IMR-90 (cell line): Measurements from ENCODE around the gene AMPD1. TPM values are rescaled to one million over a fixed set of nuclear protein-coding genes. Genes with fewer than 3 reads are reported as not detected.
A peak's percentile ranks its signal among the peaks of the same experiment; 100 is the strongest.

Experiments used
- ATAC-seq: fragments of 200-7000 bp; cut with Tn5 transposase; 2 replicates; pipeline ENCODE4 v1.9.1; 2020; ENCODE audit warnings: low read depth, mild to moderate bottlenecking, moderate library complexity
- BruUV-seq: library from RNA; stranded (reverse); fragments of 400-500 nt; replicated peaks from 2 replicates; lab custom pipeline; 2021; lab: Mats Ljungman, UMichigan
- CTCF ChIA-PET: fragments of 300-600 bp; formaldehyde crosslinking; extraction: SDS; loops from one replicate; lab custom pipeline; 2021; ENCODE audit warnings: antibody characterized with exemption; lab: Yijun Ruan, JAX
- POLR2A ChIA-PET: fragments of 300-600 bp; sonication (Branson Sonifier 250); formaldehyde crosslinking; loops from one replicate; lab custom pipeline; 2022; ENCODE audit warnings: antibody characterized with exemption; ENCODE audit not compliant: unreplicated experiment; lab: Charles Lee
- DNase-seq: peaks from one replicate; pipeline ENCODE4 v3.0.0; 2013
- H2AFZ ChIP-seq: replicated peaks from 2 replicates; pipeline ENCODE3; 2013; ENCODE audit warnings: low read length, mild to moderate bottlenecking; ENCODE audit not compliant: poor library complexity
- H2AK5ac ChIP-seq: 2 replicates; pipeline ENCODE4 v1.6.1; 2013; ENCODE audit warnings: low read depth, low read length, inconsistent platforms
- H2AK9ac ChIP-seq: replicated peaks from 2 replicates; pipeline ENCODE3; 2013; ENCODE audit warnings: mild to moderate bottlenecking, low read depth, low read length, moderate library complexity; ENCODE audit not compliant: poor library complexity
- H2BK120ac ChIP-seq: 2 replicates; pipeline ENCODE4 v1.6.1; 2013; ENCODE audit warnings: low read depth, low read length, inconsistent platforms
- H2BK15ac ChIP-seq: 3 replicates; pipeline ENCODE4 v1.6.1; 2013; ENCODE audit warnings: low read depth, low read length, inconsistent platforms
- H2BK20ac ChIP-seq: 2 replicates; pipeline ENCODE4 v1.6.1; 2013; ENCODE audit warnings: low read depth, mild to moderate bottlenecking, inconsistent platforms, low read length, moderate library complexity
- H2BK5ac ChIP-seq: 2 replicates; pipeline ENCODE4 v1.6.1; 2013; ENCODE audit warnings: mild to moderate bottlenecking, low read depth, low read length, inconsistent platforms; ENCODE audit not compliant: poor library complexity, severe bottlenecking
- H3K14ac ChIP-seq: replicated peaks from 2 replicates; pipeline ENCODE4 v1.6.1; 2013; ENCODE audit warnings: low read depth, low read length, inconsistent platforms
- H3K18ac ChIP-seq: 2 replicates; pipeline ENCODE4 v1.6.1; 2013; ENCODE audit warnings: low read depth, low read length, control low read depth
- H3K23ac ChIP-seq: 2 replicates; pipeline ENCODE4 v1.6.1; 2013; ENCODE audit warnings: low read depth, low read length, inconsistent platforms
- H3K27ac ChIP-seq: 2 replicates; pipeline ENCODE4 v1.5.1; 2013; ENCODE audit warnings: mild to moderate bottlenecking, control low read depth, low read length; ENCODE audit not compliant: insufficient read depth
- H3K27me3 ChIP-seq: 2 replicates; pipeline ENCODE4 v1.6.1; 2013; ENCODE audit warnings: low read length; ENCODE audit not compliant: control insufficient read depth, insufficient read depth
- H3K36me3 ChIP-seq: 2 replicates; pipeline ENCODE4 v1.6.1; 2013; ENCODE audit warnings: low read length, mixed read lengths; ENCODE audit not compliant: control insufficient read depth, insufficient read depth
- H3K4ac ChIP-seq: 2 replicates; pipeline ENCODE4 v1.6.1; 2013; ENCODE audit warnings: low read depth, low read length, inconsistent platforms
- H3K4me1 ChIP-seq: 2 replicates; pipeline ENCODE4 v1.6.1; 2013; ENCODE audit warnings: low read length, mixed read lengths; ENCODE audit not compliant: control insufficient read depth, insufficient read depth
- H3K4me2 ChIP-seq: 2 replicates; pipeline ENCODE4 v1.6.1; 2013; ENCODE audit warnings: low read depth, mild to moderate bottlenecking, control low read depth, low read length, moderate library complexity
- H3K4me3 ChIP-seq: 2 replicates; pipeline ENCODE4 v1.5.1; 2013; ENCODE audit warnings: low read depth, mild to moderate bottlenecking, control low read depth, low read length, moderate library complexity; ENCODE audit not compliant: insufficient read depth
- H3K56ac ChIP-seq: 2 replicates; pipeline ENCODE4 v1.6.1; 2013; ENCODE audit warnings: low read length, inconsistent platforms; ENCODE audit not compliant: insufficient read depth; ENCODE audit errors: extremely low read depth
- H3K79me1 ChIP-seq, 2 experiments: 2 replicates each; pipeline ENCODE4 v1.6.1; 2013; ENCODE audit warnings: low read length in 2 of 2, inconsistent platforms in 1 of 2, low read depth in 1 of 2
- H3K9ac ChIP-seq: 2 replicates; pipeline ENCODE4 v1.6.1; 2013; ENCODE audit warnings: low read depth, low read length, control low read depth
- H3K9me1 ChIP-seq: 2 replicates; pipeline ENCODE4 v1.6.1; 2013; ENCODE audit warnings: low read length, inconsistent platforms; ENCODE audit not compliant: insufficient read depth
- H3K9me3 ChIP-seq: 2 replicates; pipeline ENCODE4 v1.6.1; 2013; ENCODE audit warnings: low read length; ENCODE audit not compliant: control insufficient read depth, insufficient read depth
- H4K20me1 ChIP-seq: 2 replicates; pipeline ENCODE4 v1.6.1; 2013; ENCODE audit warnings: low read length, inconsistent platforms; ENCODE audit not compliant: insufficient read depth
- H4K5ac ChIP-seq: 2 replicates; pipeline ENCODE4 v1.6.1; 2013; ENCODE audit warnings: mild to moderate bottlenecking, low read depth, low read length, control low read depth
- H4K8ac ChIP-seq, 2 experiments: 2 replicates each; pipeline ENCODE4 v1.6.1; 2013; ENCODE audit warnings: low read depth in 2 of 2, low read length in 2 of 2, control low read depth in 1 of 2, inconsistent platforms in 1 of 2
- H4K91ac ChIP-seq: 2 replicates; pipeline ENCODE4 v1.6.1; 2013; ENCODE audit warnings: low read depth, low read length, inconsistent platforms; ENCODE audit not compliant: insufficient read depth
- BHLHE40 ChIP-seq: fragments of 150-350 bp; IDR thresholded peaks from 2 replicates; pipeline ENCODE4 v1.6.1; 2016; ENCODE audit warnings: mild to moderate bottlenecking, low read depth, low read length
- CHD1 ChIP-seq: IDR thresholded peaks from 2 replicates; pipeline ENCODE4 v1.6.1; 2012; ENCODE audit warnings: low read depth, low read length, improper control_type of control experiment
- CTCF ChIP-seq: conservative IDR thresholded peaks from 2 replicates; pipeline ENCODE4 v1.5.1; 2012; ENCODE audit warnings: mild to moderate bottlenecking, low read depth, low read length, improper control_type of control experiment
- ELK1 ChIP-seq: fragments of 150-350 bp; IDR thresholded peaks from 2 replicates; pipeline ENCODE4 v1.6.1; 2016; ENCODE audit warnings: low read depth, mild to moderate bottlenecking, low read length, moderate library complexity, borderline replicate concordance
- MAFK ChIP-seq: IDR thresholded peaks from 2 replicates; pipeline ENCODE4 v1.6.1; 2012; ENCODE audit warnings: low read depth, low read length, improper control_type of control experiment
- MAZ ChIP-seq: IDR thresholded peaks from 2 replicates; pipeline ENCODE4 v1.6.1; 2012; ENCODE audit warnings: low read depth, mild to moderate bottlenecking, low read length, improper control_type of control experiment, moderate library complexity, borderline replicate concordance
- MXI1 ChIP-seq: IDR thresholded peaks from 2 replicates; pipeline ENCODE4 v1.6.1; 2012; ENCODE audit warnings: low read depth, mild to moderate bottlenecking, low read length, moderate library complexity, borderline replicate concordance
- RAD21 ChIP-seq: IDR thresholded peaks from 2 replicates; pipeline ENCODE4 v1.6.1; 2012; ENCODE audit warnings: low read length, improper control_type of control experiment
- RCOR1 ChIP-seq: IDR thresholded peaks from 2 replicates; pipeline ENCODE4 v1.6.1; 2012; ENCODE audit warnings: mild to moderate bottlenecking, low read length, improper control_type of control experiment; ENCODE audit not compliant: insufficient replicate concordance
- RFX5 ChIP-seq: IDR thresholded peaks from 2 replicates; pipeline ENCODE4 v1.8.0; 2012; ENCODE audit warnings: low read depth, mild to moderate bottlenecking, low read length, moderate library complexity
- SMC3 ChIP-seq: fragments of 150-350 bp; IDR thresholded peaks from 2 replicates; pipeline ENCODE4 v1.6.1; 2016; ENCODE audit warnings: low read depth, mild to moderate bottlenecking, antibody characterized with exemption, low read length, moderate library complexity
- USF2 ChIP-seq: fragments of 150-350 bp; IDR thresholded peaks from 2 replicates; pipeline ENCODE4 v1.6.1; 2017; ENCODE audit warnings: mild to moderate bottlenecking, antibody characterized with exemption, low read length, low read depth
- WGBS, 2 experiments: methylation state at CpG; one replicate each; pipeline versions ENCODE4 v1.1.5 to v1.1.7; 2013; ENCODE audit warnings: missing lambda C conversion rate in 2 of 2; ENCODE audit not compliant: insufficient read length in 1 of 2; ENCODE audit errors: extremely low coverage in 2 of 2; 5-methylcytosine and 5-hydroxymethylcytosine counted together
- dilution Hi-C: fragments of 300-500 bp; cut with HindIII; formaldehyde crosslinking; loops from one replicate; pipeline ENCODE4 v1.14.3; 2018; ENCODE audit warnings: low sequenced_read_pairs; ENCODE audit not compliant: unreplicated experiment
- in situ Hi-C: fragments of 300-500 bp; cut with MboI; formaldehyde crosslinking; loops from 3 replicates; pipeline ENCODE4 v1.14.3; 2019; ENCODE audit warnings: low sequenced_read_pairs, inconsistent platforms, mixed read lengths
- intact Hi-C: fragments of 100-400 bp; cut with micrococcal nuclease; formaldehyde crosslinking; loops from 2 replicates; pipeline ENCODE4 v1.10.0; 2022
- polyA plus RNA-seq, 3 experiments: library from polyadenylated mRNA; depleted of rRNA; stranded (reverse); fragments of >200 nt; gene quantifications; 2 replicates each; pipeline ENCODE4 v1.2.3, GENCODE V29; 2012; ENCODE audit warnings: low replicate concordance in 1 of 3
- total RNA-seq: library from RNA; depleted of rRNA; stranded (reverse); fragments of >200 nt; gene quantifications from 2 replicates; pipeline ENCODE4 v1.2.3, GENCODE V29; 2012

The AMPD1 gene
- total and polyA plus RNA-seq, 2 of the 4 experiments (the other 2 are of a cell fraction) = not detected

- Histone ChIP-seq H3K9me1 (no peaks in the 10 kb centered on the region), H3K4me1 (no peaks in the 10 kb centered on the region), H3K27ac (peak overlapping the region; percentile 96), H4K8ac (peak overlapping the region; percentile 99 to 100), H2BK120ac (peak overlapping the region; percentile 58; the same call in 1 of the 2 replicates), H3K14ac (peak overlapping the region; percentile 99), H3K4me2 (peak overlapping the region; percentile 96), H3K27me3 (no peaks in the 10 kb centered on the region), H3K9ac (peak overlapping the region; percentile 99), H2AK5ac (peak overlapping the region; percentile 97), H3K18ac (no peak overlapping the region), H3K36me3 (peaks cover 26% of the 10 kb centered on the region), H3K4me3 (peak overlapping the region; percentile 86), H4K20me1 (no peaks in the 10 kb centered on the region), H3K79me1 (peaks cover 27 to 31% of the 10 kb centered on the region in 2 experiments), H2AFZ (peak overlapping the region; percentile 63), H2AK9ac (peak overlapping the region; percentile 96), H2BK5ac (peak overlapping the region; percentile 94), H3K9me3 (no peaks in the 10 kb centered on the region), H2BK15ac (0 out of 3 replicates have a peak overlapping the region, but pooled peaks have one; percentile 19), H3K56ac (peak overlapping the region; percentile 100), H3K23ac (peak overlapping the region; percentile 97), H4K5ac (peak overlapping the region; percentile 99), H4K91ac (peak overlapping the region; percentile 99), H2BK20ac (no peak overlapping the region), H3K4ac (peak overlapping the region; percentile 98)
- in situ Hi-C loops (loop anchor here (25.0 kb wide), 1 partner anchor 754 kb away; no protein-coding TSS in a partner anchor), intact Hi-C loops (loop anchor here (1.0 to 5.0 kb wide), 4 partner anchors 42 to 737 kb away; partner anchors contain the start of genes BCAS2 and OLFML3), dilution Hi-C loops (no loop called here)
- ATAC-seq = peak; percentile 4; the same call in 1 of the 2 replicates
- ChIA-PET POLR2A (interaction anchor here (0.5 to 1.5 kb wide), 2 partner anchors 9 to 41 kb away, joined by 3 read pairs; no protein-coding TSS in a partner anchor), CTCF (interaction anchor here (1.2 kb wide), 1 partner anchor 47 kb away, joined by 3 read pairs; no protein-coding TSS in a partner anchor)
- WGBS, 2 experiments = 40% methylated on average over 1 of the region's 4 CpGs; no CpG with 5 or more reads in 1 of the 2 experiments
- no peak for DNase-seq
- BruUV-seq = no TSS peak
- TF ChIP-seq MXI1 (no peak), SMC3 (no peak), RAD21 (no peak), RFX5 (no peak), ELK1 (no peak), USF2 (no peak), RCOR1 (no peak), CHD1 (no peak), MAFK (no peak), CTCF (no peak), BHLHE40 (no peak), MAZ (no peak)
Measured at GRCh38 chr1:114715952-114716303, 20.6 kb upstream of the AMPD1 start.
